B cell (primary cell): ENCODE measurements around the gene TBX21. TPM values are rescaled to one million over a fixed set of nuclear protein-coding genes. Genes with fewer than 3 reads are reported as not detected.
A peak's percentile ranks its signal among the peaks of the same experiment; 100 is the strongest.

Experiments used
- ATAC-seq: fragments of 200-7000 bp; cut with Tn5 transposase; one replicate; pipeline ENCODE4 v1.10.0; 2021; ENCODE audit warnings: low read depth, mild to moderate bottlenecking, moderate number of reproducible peaks, moderate library complexity
- CTCF ChIA-PET: fragments of 350-600 bp; sonication (Branson Sonifier 250); formaldehyde crosslinking; loops from one replicate; lab custom pipeline; 2021; ENCODE audit warnings: antibody characterized with exemption, inconsistent platforms; lab: Charles Lee
- POLR2A ChIA-PET: fragments of 350-600 bp; sonication (Branson Sonifier 250); formaldehyde crosslinking; loops from one replicate; lab custom pipeline; 2021; ENCODE audit warnings: antibody characterized with exemption; lab: Charles Lee
- DNase-seq: peaks from one replicate; pipeline ENCODE4 v3.0.0; 2013
- H2AFZ ChIP-seq: 2 replicates; pipeline ENCODE4 v1.6.1; 2012; ENCODE audit warnings: mild to moderate bottlenecking, low read depth, low read length; ENCODE audit not compliant: insufficient read depth, poor library complexity, severe bottlenecking
- H3K27ac ChIP-seq, 2 donors: 1 replicate in 1 of 2; 2 replicates in 1 of 2; pipeline ENCODE4 v1.5.1; 2012 to 2013; ENCODE audit warnings: low read length in 2 of 2, mild to moderate bottlenecking in 2 of 2, moderate library complexity in 1 of 2
- H3K27me3 ChIP-seq, 4 experiments: fragments of 200-600 bp in 1 of 4; sonication (generic) in 1 of 4; replicated peaks in 1 of 4; 1 replicate in 2 of 4; 2 replicates in 2 of 4; pipeline versions ENCODE4 v1.6.1 to v1.7.0; 2013 to 2016; ENCODE audit warnings: low read length in 3 of 4, mild to moderate bottlenecking in 2 of 4, mixed read lengths in 1 of 4, moderate library complexity in 1 of 4; ENCODE audit not compliant: insufficient read depth in 4 of 4, control insufficient read depth in 3 of 4; ENCODE audit errors: control extremely low read depth in 1 of 4
- H3K36me3 ChIP-seq, 2 experiments: replicated peaks in 1 of 2; 1 replicate in 1 of 2; 2 replicates in 1 of 2; pipeline versions ENCODE4 v1.6.1 to v1.7.1; 2013; ENCODE audit warnings: low read length in 1 of 2; ENCODE audit not compliant: insufficient read depth in 2 of 2, control insufficient read depth in 1 of 2; ENCODE audit errors: control extremely low read depth in 1 of 2, extremely low read depth in 1 of 2
- H3K4me1 ChIP-seq, 2 donors: fragments of 200-600 bp in 1 of 2; sonication (generic) in 1 of 2; 1 replicate in 1 of 2; 2 replicates in 1 of 2; pipeline versions ENCODE4 v1.5.1 to v1.6.1; 2013 to 2017; ENCODE audit warnings: low read length in 2 of 2; ENCODE audit not compliant: control insufficient read depth in 2 of 2, insufficient read depth in 2 of 2
- H3K4me2 ChIP-seq: replicated peaks from 2 replicates; pipeline ENCODE3; 2012; ENCODE audit warnings: mild to moderate bottlenecking, low read depth, low read length; ENCODE audit not compliant: poor library complexity, severe bottlenecking
- H3K4me3 ChIP-seq, 5 experiments: fragments of 200-600 bp in 1 of 5; sonication (generic) in 1 of 5; 1 replicate in 3 of 5; 2 replicates in 2 of 5; pipeline versions ENCODE4 v1.5.1 to v1.7.0; 2011 to 2016; ENCODE audit warnings: low read length in 4 of 5, mild to moderate bottlenecking in 4 of 5, low read depth in 2 of 5, control low read depth in 1 of 5, moderate library complexity in 1 of 5; ENCODE audit not compliant: insufficient read depth in 1 of 5; ENCODE audit errors: control extremely low read depth in 1 of 5, extremely low read depth in 1 of 5
- H3K79me2 ChIP-seq: fragments of 200-600 bp; sonication (generic); one replicate; pipeline ENCODE4 v1.6.0; 2016; ENCODE audit warnings: low read length; ENCODE audit not compliant: control insufficient read depth, insufficient read depth
- H3K9ac ChIP-seq: fragments of 200-600 bp; sonication (generic); 2 replicates; pipeline ENCODE4 v1.6.1; 2017; ENCODE audit warnings: mild to moderate bottlenecking, low read length, moderate library complexity
- H3K9me3 ChIP-seq, 3 donors: one replicate each; pipeline versions ENCODE4 v1.6.1 to v1.7.1; 2013; ENCODE audit warnings: low read length in 2 of 3; ENCODE audit not compliant: control insufficient read depth in 2 of 3, insufficient read depth in 1 of 3; ENCODE audit errors: control extremely low read depth in 1 of 3
- H4K20me1 ChIP-seq: 2 replicates; pipeline ENCODE4 v1.6.0; 2012; ENCODE audit warnings: mild to moderate bottlenecking, low read length; ENCODE audit not compliant: insufficient read depth, control insufficient read depth, poor library complexity, severe bottlenecking
- H3K27ac Mint-ChIP-seq: one replicate; pipeline ENCODE4 v1.8.0; 2021; ENCODE audit warnings: mixed read lengths
- H3K27me3 Mint-ChIP-seq: one replicate; pipeline ENCODE4 v1.8.0; 2021; ENCODE audit warnings: mixed read lengths
- H3K4me1 Mint-ChIP-seq: one replicate; pipeline ENCODE4 v1.8.0; 2021; ENCODE audit warnings: mixed read lengths
- H3K4me3 Mint-ChIP-seq: one replicate; pipeline ENCODE4 v1.8.0; 2021; ENCODE audit warnings: mixed read lengths
- H3K9me3 Mint-ChIP-seq: one replicate; pipeline ENCODE4 v1.8.0; 2022; ENCODE audit warnings: mixed read lengths; ENCODE audit not compliant: insufficient read depth
- CTCF ChIP-seq: fragments of 200-600 bp; IDR thresholded peaks from one replicate; pipeline ENCODE4 v1.8.0; 2022; ENCODE audit warnings: antibody characterized with exemption, mild to moderate bottlenecking
- EZH2 ChIP-seq: IDR thresholded peaks from 2 replicates; pipeline ENCODE4 v1.6.1; 2012; ENCODE audit warnings: borderline replicate concordance, low read depth, mild to moderate bottlenecking, moderate library complexity, low read length; ENCODE audit not compliant: insufficient read depth, poor library complexity, severe bottlenecking
- WGBS: methylation state at CpG from one replicate; pipeline ENCODE4 v1.1.5; 2013; ENCODE audit warnings: missing lambda C conversion rate; ENCODE audit not compliant: insufficient coverage; 5-methylcytosine and 5-hydroxymethylcytosine counted together
- intact Hi-C: fragments of 100-400 bp; cut with micrococcal nuclease; formaldehyde crosslinking; loops from one replicate; pipeline ENCODE4 v1.10.0; 2022
- polyA plus RNA-seq: library from polyadenylated mRNA; depleted of rRNA; stranded (reverse); fragments of >200 nt; gene quantifications from 2 replicates; pipeline ENCODE4 v1.2.3, GENCODE V29; 2012
- total RNA-seq, 2 donors: library from RNA; stranded (reverse); fragments of 120-200 nt in 1 of 2; gene quantifications; 1 replicate in 1 of 2; 2 replicates in 1 of 2; pipeline versions ENCODE4 v1.2.3 to v1.2.4, GENCODE V29; 2013 to 2022

The TBX21 gene
- total and polyA plus RNA-seq, 2 donors (not counting 1 experiment from before 2014, with no cell fraction given), result 10.8 TPM

DNA sequence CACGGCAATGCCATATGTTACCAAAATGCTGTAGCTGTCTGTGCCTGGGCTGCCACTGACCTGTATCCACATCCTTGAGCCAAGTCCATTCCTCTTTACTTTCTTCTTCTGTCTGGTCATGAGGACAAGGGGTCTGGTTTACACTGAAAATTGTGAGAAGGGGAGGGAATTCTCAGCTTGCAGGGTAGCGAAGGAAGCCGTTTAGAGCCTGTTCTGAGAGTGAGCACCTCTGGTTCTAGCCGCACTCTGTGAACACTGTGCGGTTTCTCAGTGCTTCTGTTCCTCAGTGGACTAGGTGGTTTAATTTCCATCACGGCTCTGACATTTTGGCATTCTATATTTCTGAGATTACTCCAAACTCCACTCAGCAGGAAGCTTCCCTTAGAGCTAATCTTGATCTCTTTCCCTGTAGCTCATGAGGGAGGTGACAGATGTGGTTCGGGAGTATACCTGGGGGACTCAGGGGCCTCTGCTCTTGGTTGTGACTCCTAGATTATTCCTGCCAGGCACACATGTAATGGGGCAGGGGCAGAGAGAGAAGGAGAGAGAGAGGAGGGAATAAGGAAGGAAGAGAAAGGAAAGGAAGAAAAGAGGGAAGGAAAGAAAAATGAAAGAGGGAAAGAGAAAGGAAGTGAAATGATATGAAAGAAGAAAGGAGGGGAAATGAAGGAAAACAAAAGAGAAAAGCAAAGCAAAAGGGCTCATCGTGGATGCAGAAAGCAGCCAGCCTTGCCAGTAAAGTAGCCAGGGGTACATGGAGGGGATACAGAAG lies 14.2 kb upstream of the TBX21 start:
- WGBS, result 39% methylated on average over 5 of the region's 8 CpGs
- H3K27me3 ChIP-seq, result peaks cover 0 to 17% (median 12%) of the 10 kb centered on the region in 4 experiments
- ChIA-PET POLR2A (interaction anchor here (0.6 to 1.4 kb wide), 3 partner anchors 14 to 223 kb away, joined by 3 to 7 read pairs (median 3); partner anchors contain the start of gene TBX21), CTCF (interaction anchor here (1.0 to 2.9 kb wide), 11 partner anchors 11 to 55 kb away, joined by 3 to 30 read pairs (median 5); partner anchors contain the start of gene TBX21)
- intact Hi-C loops, result no loop called here
- Mint-ChIP-seq H3K4me1 (peaks cover 79% of the 10 kb centered on the region), H3K27ac (peak overlapping the region; percentile 61), H3K4me3 (peak overlapping the region; percentile 11), H3K27me3 (peaks cover 14% of the 10 kb centered on the region), H3K9me3 (no peaks in the 10 kb centered on the region)
- no peaks in the 10 kb centered on the region for H3K36me3 ChIP-seq
- H2AFZ ChIP-seq, result no peak overlapping the region
- no peak for DNase-seq
- no peak overlapping the region for H3K4me2 ChIP-seq
- no peaks in the 10 kb centered on the region for H3K79me2 ChIP-seq
- TF ChIP-seq CTCF (no peak), EZH2 (no peak)
- H3K9me3 ChIP-seq, result no peaks in the 10 kb centered on the region
- no peak for ATAC-seq
- peaks cover 70 to 82% of the 10 kb centered on the region in 2 donors for H3K4me1 ChIP-seq
- no peak overlapping the region for H3K4me3 ChIP-seq
- no peak overlapping the region for H3K9ac ChIP-seq
- no peaks in the 10 kb centered on the region for H4K20me1 ChIP-seq
- no peak overlapping the region for H3K27ac ChIP-seq
